NCI-H2081 treated with DMSO at 0.1 percent for 48 hours (cell line): ENCODE data around the gene THOP1.

ENCODE experiments used
- DNase-seq: peaks from one replicate; lab custom pipeline; 2025; lab: John Stamatoyannopoulos, UW

THOP1 gene

DNA sequence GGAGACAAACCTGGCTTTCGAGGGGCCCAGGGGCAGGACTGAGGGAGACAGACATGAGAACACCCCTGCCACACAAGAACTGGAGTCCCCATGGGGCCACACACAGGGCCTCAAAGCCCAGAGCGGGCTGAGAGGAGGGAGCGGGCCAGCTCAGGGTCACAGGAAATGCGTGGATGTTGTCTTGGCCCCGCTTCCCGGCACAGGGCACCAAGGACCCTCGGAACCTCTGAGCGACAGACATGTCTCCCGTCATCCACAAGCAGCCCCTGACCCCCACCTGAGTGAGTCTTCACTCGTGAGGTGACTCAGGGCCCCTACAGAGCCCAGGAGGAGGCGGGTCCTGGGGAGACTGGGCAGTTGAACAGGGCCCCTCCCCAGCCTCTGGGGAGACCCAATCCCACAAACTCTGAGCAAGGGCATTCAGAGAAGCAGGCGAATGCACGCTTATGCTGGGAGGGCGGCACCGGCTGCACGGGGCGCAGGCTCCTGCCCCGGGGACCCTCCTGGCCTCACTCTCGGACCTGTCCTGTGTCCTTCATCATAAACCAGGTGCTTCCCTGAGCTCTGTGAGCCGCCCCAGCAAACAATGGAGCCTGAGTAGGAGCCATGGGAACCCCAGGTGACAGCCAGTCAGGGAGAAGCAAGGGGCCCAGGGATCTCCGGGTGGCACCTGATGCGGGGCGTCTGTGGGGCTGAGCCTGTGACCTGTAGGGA lies 22.4 kb upstream of the THOP1 start:
- no peak for DNase-seq

GRCh38 chr19:2763687-2764086 lies 21.6 kb upstream of the THOP1 start:
- no peak for DNase-seq

- no peak for DNase-seq
Observed at GRCh38 chr19:2764945-2765344, 20.4 kb upstream of the THOP1 start.

DNA sequence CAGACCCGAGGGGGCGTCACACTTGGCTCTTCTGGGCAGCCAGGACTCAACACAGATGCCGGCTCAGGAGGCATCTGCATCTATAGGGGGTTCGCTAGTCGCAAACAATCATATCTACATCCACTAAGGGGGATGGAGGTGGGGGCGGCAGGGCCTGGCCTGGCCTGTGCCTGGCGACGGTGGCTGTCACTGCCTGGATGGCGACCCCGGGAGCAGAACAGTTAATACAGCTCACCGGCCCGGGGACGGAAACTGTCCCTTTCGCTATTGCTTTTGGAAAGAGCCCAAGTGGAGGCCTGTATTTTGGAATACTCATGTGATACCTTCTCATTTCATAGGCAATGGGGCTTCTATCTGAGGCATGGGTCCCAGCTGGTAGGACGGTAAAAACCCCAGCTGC lies 19.9 kb upstream of the THOP1 start:
- DNase-seq = no peak

GRCh38 chr19:2766594-2767372 lies 18.5 kb upstream of the THOP1 start:
- no peak for DNase-seq

DNA sequence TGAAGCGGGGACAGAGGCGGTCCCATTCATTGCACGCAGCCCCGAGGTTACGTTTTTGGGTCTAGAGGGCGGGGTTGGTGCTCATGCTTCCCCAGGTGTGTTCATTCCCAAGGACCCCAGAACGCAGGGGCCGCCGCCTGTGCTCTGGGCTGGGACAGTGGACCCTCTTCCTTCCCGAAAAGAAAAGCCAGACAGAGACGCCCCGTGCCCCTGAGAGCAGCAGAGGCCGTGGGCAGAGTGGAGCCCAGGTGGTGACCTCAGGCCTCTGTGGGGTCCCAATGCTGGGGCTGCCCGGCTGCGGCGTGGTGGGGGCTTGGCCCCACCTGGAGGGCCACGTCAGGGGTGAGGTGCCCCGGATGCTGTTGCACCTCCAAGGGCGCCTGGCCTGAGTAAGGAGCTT lies 17.6 kb upstream of the THOP1 start:
- DNase-seq = no peak

DNA sequence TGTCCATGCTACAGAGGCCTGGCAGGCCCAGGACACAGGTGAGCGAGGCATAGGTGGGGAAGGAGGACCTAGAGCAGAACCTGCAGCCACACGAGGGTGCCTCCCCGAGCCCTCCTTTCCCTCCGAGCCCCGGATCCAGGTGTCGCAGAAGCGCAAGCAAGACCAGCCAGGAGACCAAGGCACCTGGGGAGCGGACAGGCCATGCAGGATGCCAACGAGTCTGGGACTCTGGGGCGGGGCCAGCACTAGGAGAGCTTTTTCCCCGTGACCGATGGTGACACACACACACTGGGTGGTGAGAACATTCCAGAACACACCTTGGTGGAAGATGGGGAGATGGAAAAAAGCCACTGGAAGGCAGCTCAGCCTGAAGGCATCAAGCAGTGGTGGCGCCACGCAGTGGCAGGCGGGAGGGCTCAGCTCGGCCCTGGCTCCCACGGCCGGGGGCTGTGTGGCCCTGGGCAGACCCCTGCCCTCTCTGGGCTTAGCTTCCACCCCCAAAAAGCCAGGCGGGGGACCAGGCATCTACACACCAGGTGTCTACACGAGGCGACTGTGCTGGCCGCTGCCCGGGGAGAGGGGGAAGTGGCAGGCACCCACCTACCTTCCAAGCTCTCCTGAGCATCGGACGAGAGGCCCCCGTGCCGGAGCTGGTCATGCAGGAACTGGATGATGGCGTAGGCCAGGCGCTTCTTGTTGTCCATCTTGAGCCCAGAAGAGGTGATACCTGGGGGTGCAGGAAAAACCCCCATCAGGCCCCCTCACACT lies 16.8 kb upstream of the THOP1 start:
- no peak for DNase-seq

DNA sequence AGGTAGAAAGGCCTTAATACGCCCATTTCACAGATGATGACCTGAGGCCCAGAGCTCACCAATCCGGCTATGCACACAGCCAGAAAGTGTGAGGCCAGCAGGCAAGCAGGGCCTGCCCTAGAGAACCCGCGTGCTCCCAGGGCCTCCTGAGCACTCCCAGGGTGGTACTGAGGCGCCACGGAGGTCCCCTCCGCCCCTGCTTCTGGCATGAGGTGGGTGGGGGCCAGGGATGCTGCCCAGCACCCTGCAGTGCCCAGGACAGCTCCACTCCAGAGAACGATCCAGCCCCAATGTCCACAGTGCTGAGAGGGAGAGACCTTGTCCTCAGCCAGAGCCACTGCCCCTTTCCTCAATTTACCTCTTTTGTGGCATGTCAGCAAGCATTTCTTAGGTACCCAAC lies 16.1 kb upstream of the THOP1 start:
- DNase-seq = no peak

DNA sequence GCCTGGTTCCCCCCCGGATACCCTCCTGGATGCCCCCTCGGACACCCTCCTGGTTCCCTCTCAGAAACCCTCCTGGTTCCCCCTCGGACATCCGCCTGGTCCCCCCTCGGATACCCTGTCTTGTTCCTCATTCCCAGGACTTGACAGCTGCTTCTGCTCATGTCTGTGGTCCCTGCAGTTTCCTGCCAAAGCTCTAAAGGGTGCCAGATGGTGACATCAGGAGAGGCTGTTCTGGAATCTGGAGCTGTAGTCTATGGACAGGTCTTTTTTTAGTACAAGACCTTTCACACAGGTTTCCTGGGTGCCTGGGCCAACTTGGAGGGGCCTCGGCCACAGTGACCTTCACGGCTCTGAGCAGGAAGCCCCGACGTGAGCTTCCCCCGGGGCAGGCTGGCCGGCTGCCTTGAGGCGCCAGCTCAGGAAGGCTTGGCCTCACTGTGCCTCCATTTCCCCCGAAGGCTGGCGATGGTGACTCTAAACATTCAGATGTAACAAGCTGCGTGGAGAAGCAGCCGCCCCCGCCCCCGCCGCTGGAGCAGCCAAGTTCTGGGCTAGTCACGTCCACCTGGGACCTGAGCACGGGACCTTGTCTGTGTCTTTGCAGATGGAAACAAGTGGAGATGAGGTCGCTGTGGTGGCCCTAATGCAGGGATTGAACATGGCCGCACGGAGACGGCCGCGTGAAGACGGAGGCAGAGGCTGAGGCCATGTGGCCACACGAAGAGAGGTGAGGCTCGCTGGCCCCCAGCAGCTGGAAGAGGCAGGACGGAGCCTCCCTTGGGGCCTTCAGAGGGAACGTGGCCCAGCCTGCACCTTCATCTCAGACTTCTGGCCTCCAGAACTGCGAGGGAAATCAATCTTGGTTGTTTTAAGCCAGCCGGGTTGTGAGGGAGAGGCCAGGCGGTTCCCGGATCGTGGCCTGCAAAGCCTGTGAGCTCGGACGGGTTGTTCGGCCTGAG lies 15.0 kb upstream of the THOP1 start:
- DNase-seq = no peak

DNA sequence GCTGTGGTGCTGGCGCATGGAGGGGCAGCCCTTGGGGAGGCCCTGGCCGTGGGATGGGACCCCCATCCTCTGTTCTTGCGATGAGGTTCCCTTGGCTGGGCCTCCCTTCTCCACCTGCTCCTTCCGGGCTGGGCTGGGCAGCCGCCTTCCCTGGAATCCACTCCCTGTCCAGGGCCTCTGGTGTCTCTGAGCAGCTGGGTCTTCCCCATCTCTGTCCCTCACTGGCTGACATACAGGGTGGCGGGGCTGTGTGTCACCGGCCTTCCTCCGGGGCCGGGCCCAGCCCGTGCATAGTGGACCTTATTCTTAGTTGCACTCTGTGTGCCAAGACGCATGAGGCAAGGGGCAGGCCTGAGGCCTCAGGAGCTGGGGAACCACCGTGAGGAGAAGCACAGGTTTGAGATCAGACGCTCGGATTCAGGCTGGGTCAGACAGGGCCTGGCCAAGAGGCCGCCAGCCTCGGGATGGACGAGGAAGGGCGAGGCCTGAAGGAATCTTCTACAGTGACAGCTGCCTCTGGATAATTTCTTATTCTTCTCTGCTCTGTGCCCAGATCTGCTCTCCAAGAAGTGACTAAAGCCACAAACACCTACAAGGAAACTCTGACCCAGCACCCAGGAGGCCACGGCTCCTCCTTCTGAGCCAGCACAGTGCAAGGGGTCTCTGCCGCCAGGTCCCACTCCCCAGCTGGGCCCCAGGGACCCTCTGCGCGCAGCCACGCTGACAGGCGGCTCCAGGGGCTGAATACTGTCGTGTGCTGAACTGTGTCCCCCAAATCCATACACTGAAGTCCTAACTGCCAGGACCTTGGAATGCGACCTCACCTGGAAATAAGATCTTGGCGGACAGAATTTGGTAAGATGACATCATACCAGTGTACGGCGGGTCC lies 13.3 kb upstream of the THOP1 start:
- no peak for DNase-seq

DNA sequence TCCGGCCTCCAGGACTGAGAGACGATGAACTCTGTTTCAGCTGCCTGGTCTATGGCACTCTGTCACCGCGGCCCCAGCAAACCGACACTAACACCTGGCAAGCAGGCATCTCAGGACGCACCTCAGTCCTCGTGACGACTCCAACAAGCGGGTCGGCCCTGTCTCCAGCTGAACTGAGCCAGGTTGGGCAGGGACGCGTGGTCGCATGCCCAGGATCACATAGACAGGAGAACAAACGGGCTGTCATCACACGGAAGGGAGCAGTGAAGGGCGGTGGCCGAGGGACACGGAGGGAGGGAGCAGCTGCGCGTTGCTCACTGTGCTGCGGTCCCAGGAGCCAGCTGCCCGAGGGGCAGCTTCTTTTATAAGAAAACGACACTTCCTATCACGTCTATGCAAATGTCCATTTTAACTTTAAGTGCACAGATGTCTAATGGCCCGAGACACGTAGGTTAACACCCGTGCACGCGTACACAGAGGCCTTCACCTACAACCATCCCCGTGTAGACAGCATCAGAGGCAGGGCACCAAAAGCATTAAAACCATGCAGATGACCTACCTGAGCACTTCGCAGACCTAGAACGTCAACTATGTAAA lies 11.1 kb upstream of the THOP1 start:
- no peak for DNase-seq

GRCh38 chr19:2774953-2775555 lies 10.2 kb upstream of the THOP1 start:
- DNase-seq = no peak

- DNase-seq = no peak
Observed at GRCh38 chr19:2775556-2776430, 9.5 kb upstream of the THOP1 start.

- DNase-seq = no peak
Observed at GRCh38 chr19:2777952-2778683, 7.2 kb upstream of the THOP1 start.

DNA sequence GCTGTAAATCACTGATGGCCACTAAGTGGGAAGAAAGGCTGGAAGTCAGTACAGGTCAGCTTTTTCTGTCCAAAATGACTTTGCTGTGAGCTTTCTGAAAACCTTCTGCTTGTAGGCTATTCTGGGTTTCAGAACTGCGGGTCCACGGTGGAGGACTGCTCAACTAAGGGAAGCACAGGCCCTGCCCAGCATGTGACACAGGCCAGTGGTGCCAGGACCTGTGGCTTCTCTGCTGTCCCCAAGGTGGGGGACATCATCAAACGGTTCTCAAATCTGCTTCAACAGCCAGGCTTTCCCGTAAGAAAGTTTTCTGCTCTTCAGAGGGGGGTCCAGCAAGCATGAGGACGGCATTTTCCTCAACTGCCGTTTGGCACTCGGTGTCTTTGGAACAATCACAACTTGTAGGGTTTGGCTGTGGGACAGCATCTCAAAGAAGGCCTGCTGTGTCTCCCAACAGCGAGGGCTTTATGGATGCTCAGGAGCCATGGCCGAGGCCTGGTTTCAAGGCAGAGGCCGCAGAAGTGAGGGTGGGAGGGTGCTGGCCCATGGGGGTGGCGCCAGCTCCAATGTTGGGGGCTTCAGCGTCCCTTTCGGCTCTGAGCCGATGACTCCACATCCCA lies 6.1 kb upstream of the THOP1 start:
- no peak for DNase-seq

GRCh38 chr19:2780284-2780683 lies 5.0 kb upstream of the THOP1 start:
- no peak for DNase-seq

DNA sequence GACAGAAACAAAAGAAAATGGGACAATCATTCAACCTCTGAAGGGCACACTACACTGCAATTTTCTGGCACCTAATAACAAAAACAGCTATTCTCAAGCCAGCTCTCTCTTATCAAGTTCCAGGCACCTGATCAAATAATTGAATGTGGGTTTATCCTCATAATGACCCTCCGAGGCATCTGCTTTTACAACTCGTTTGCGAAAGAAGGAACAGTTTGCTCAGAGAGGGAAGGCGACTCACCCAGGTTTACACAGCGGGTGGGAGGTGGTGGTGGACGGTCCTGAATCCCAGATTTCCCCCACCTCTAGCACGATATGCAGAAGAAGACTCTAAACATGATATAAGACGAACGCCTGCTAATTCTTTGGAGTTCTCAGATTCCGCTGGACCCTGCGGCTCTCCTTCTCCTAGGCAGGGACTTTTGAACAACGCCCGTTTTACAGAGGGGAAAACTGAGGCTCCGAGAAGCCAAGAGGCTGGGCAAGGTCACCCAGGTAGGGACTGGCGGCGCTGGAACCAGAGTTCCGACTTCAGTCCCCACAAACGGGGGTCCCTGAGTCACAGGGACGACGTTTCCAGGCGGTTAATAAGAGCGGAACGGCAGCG lies 2.9 kb upstream of the THOP1 start:
- no peak for DNase-seq
